Epithelial cell of prostate (primary cell): ENCODE measurements around the gene GOLGA6L1.
"Not testable (repeated sequence)": the region's sequence is repeated elsewhere in the genome, so short reads cannot be mapped to it uniquely, and the experiment has no call there.

Experiments used
- DNase-seq: peaks from one replicate; pipeline ENCODE4 v3.0.0-alpha.2; 2011; ENCODE audit warnings: low read depth, low spot score
- H3K27ac ChIP-seq: fragments of 450-650 bp; 2 replicates; pipeline ENCODE4 v1.5.1; 2017; ENCODE audit warnings: mild to moderate bottlenecking

GOLGA6L1 gene

GRCh38 chr15:23136722-23137121, at the start of gene GOLGA6L1:
Gene GOLGA6L1, minus strand, starts transcription at chr15:23136822. Its CDS starts 91 bp downstream, at chr15:23136731.
- not testable (repeated sequence) for H3K27ac ChIP-seq, DNase-seq

GRCh38 chr15:23181201-23181600, 44.6 kb upstream of the GOLGA6L1 start:
- H3K27ac ChIP-seq, DNase-seq: not testable (repeated sequence)

GRCh38 chr15:23180547-23180927, 43.9 kb upstream of the GOLGA6L1 start:
- H3K27ac ChIP-seq, DNase-seq: not testable (repeated sequence)

- not testable (repeated sequence) for H3K27ac ChIP-seq, DNase-seq
Measured at GRCh38 chr15:23179768-23180546, 43.3 kb upstream of the GOLGA6L1 start.

GRCh38 chr15:23176683-23177082, 40.1 kb upstream of the GOLGA6L1 start:
- H3K27ac ChIP-seq, DNase-seq: not testable (repeated sequence)

- DNase-seq, H3K27ac ChIP-seq: not testable (repeated sequence)
Measured at GRCh38 chr15:23175606-23176005, 39.0 kb upstream of the GOLGA6L1 start.

- not testable (repeated sequence) for H3K27ac ChIP-seq, DNase-seq
Measured at GRCh38 chr15:23174609-23175140, 38.1 kb upstream of the GOLGA6L1 start.

- not testable (repeated sequence) for DNase-seq, H3K27ac ChIP-seq
Measured at GRCh38 chr15:23132787-23133186, 3.8 kb downstream of the GOLGA6L1 start.

- H3K27ac ChIP-seq = no peak overlapping the region
- DNase-seq = no peak
Measured at GRCh38 chr15:23118208-23118607, 18.4 kb downstream of the GOLGA6L1 start.

- DNase-seq = no peak
- no peak overlapping the region for H3K27ac ChIP-seq
Measured at GRCh38 chr15:23095796-23096195, 40.8 kb downstream of the GOLGA6L1 start.

GRCh38 chr15:23083115-23083514, 53.5 kb downstream of the GOLGA6L1 start:
- H3K27ac ChIP-seq = no peak overlapping the region
- no peak for DNase-seq

GRCh38 chr15:23081996-23082737, 54.5 kb downstream of the GOLGA6L1 start:
- DNase-seq, H3K27ac ChIP-seq: not testable (repeated sequence)

GRCh38 chr15:23081271-23081670, 55.4 kb downstream of the GOLGA6L1 start:
- H3K27ac ChIP-seq = no peak overlapping the region
- no peak for DNase-seq

GRCh38 chr15:23079766-23080165, 56.9 kb downstream of the GOLGA6L1 start:
- H3K27ac ChIP-seq = no peak overlapping the region
- no peak for DNase-seq
